ENCODE results near the gene RTBDN. TPM values are rescaled to one million over a fixed set of nuclear protein-coding genes. Genes with fewer than 3 reads are reported as not detected.
"Not testable (repeated sequence)": the region's sequence is repeated elsewhere in the genome, so short reads cannot be mapped to it uniquely, and the experiment has no call there.

The RTBDN gene
- total RNA-seq, 4 donors from 2014 or later, result not detected

GRCh38 chr19:12859546-12859945, 25.2 kb upstream of the RTBDN start:
- no peak overlapping the region for H3K27ac ChIP-seq
- intact Hi-C loops (cut with DNase I; ENCODE audit: low total_unique reads), result no loop called here
- H3K9me3 ChIP-seq, result no peaks in the 10 kb centered on the region
- no peaks in the 10 kb centered on the region for H3K4me1 ChIP-seq
- H3K36me3 ChIP-seq, result no peaks in the 10 kb centered on the region
- H3K4me3 ChIP-seq, result no peak overlapping the region
- 54 to 76% methylated on average over 3 to 7 of the region's 7 CpGs for WGBS, 2 donors (ENCODE audit: low coverage in 1 of 2)
- DNase-seq, result no peak
- in situ Hi-C loops (cut with MboI; ENCODE audit: low pct_ligation_motif_present in 1 of 4, low pct_unique_long_range_greater_than_20kb in 1 of 4, low sequenced_read_pairs in 3 of 4), result no loop called here
- TF ChIP-seq, protein P1, sequence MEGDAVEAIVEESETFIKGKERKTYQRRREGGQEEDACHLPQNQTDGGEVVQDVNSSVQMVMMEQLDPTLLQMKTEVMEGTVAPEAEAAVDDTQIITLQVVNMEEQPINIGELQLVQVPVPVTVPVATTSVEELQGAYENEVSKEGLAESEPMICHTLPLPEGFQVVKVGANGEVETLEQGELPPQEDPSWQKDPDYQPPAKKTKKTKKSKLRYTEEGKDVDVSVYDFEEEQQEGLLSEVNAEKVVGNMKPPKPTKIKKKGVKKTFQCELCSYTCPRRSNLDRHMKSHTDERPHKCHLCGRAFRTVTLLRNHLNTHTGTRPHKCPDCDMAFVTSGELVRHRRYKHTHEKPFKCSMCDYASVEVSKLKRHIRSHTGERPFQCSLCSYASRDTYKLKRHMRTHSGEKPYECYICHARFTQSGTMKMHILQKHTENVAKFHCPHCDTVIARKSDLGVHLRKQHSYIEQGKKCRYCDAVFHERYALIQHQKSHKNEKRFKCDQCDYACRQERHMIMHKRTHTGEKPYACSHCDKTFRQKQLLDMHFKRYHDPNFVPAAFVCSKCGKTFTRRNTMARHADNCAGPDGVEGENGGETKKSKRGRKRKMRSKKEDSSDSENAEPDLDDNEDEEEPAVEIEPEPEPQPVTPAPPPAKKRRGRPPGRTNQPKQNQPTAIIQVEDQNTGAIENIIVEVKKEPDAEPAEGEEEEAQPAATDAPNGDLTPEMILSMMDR (IDR thresholded peaks at IDR 0.05), result no peak
- no peak for TF ChIP-seq POLR2AphosphoS5 (IDR thresholded peaks at IDR 0.05)
- no peak for TF ChIP-seq EP300 (IDR thresholded peaks at IDR 0.05; ENCODE audit: low read depth)
- TF ChIP-seq POLR2A (IDR thresholded peaks at IDR 0.05), result no peak
- no peaks in the 10 kb centered on the region for H3K27me3 ChIP-seq

- Histone ChIP-seq H3K27ac (no peak overlapping the region), H3K27me3 (no peaks in the 10 kb centered on the region), H3K4me1 (no peaks in the 10 kb centered on the region), H3K9me3 (no peaks in the 10 kb centered on the region), H3K36me3 (no peaks in the 10 kb centered on the region), H3K4me3 (no peak overlapping the region)
- TF ChIP-seq, protein P1 (IDR thresholded peaks at IDR 0.05), result no peak
- no peak for TF ChIP-seq POLR2A (IDR thresholded peaks at IDR 0.05)
- TF ChIP-seq EP300 (IDR thresholded peaks at IDR 0.05; ENCODE audit: low read depth), result no peak
- no peak for TF ChIP-seq POLR2AphosphoS5 (IDR thresholded peaks at IDR 0.05)
- in situ Hi-C loops (cut with MboI; ENCODE audit: low pct_ligation_motif_present in 1 of 4, low pct_unique_long_range_greater_than_20kb in 1 of 4, low sequenced_read_pairs in 3 of 4) (no loop called here), intact Hi-C loops (cut with DNase I; ENCODE audit: low total_unique reads) (no loop called here)
- no peak for DNase-seq
- WGBS, 2 donors (ENCODE audit: low coverage in 1 of 2), result 94% methylated on average over 35 of the region's 35 CpGs; no CpG with 5 or more reads in 1 of the 2 donors
Observed at GRCh38 chr19:12858041-12858928, 23.9 kb upstream of the RTBDN start.

DNA sequence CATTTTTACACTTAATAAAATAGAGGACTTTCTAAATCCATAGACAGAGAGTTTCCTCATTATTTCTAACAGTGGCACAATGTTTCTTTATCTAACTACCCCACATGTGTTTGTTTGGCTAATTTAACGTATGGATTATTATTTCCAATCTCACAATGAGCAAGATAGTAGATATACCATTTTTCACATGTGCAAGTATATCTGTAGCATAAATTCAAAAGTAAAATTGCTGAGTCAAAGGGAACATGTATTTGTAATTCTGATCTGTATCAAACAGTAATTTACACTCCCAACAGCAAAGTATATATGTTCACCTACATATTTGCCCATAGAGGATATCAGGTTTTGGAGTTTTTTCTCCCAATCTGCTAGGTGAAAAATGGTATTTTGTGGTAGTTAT, 22.3 kb upstream of the RTBDN start:
- H3K27ac ChIP-seq, result no peak overlapping the region
- H3K4me3 ChIP-seq, result no peak overlapping the region
- 56 to 62% methylated on average over 1 of the region's 1 CpG for WGBS, 2 donors (ENCODE audit: low coverage in 1 of 2)
- no peaks in the 10 kb centered on the region for H3K9me3 ChIP-seq
- TF ChIP-seq POLR2A (IDR thresholded peaks at IDR 0.05) (no peak), EP300 (IDR thresholded peaks at IDR 0.05; ENCODE audit: low read depth) (no peak), POLR2AphosphoS5 (IDR thresholded peaks at IDR 0.05) (no peak)
- TF ChIP-seq, protein P1 (IDR thresholded peaks at IDR 0.05), result no peak
- in situ Hi-C loops (cut with MboI; ENCODE audit: low pct_ligation_motif_present in 1 of 4, low pct_unique_long_range_greater_than_20kb in 1 of 4, low sequenced_read_pairs in 3 of 4), result no loop called here
- DNase-seq, result no peak
- H3K36me3 ChIP-seq, result no peaks in the 10 kb centered on the region
- intact Hi-C loops (cut with DNase I; ENCODE audit: low total_unique reads), result no loop called here
- no peaks in the 10 kb centered on the region for H3K4me1 ChIP-seq
- no peaks in the 10 kb centered on the region for H3K27me3 ChIP-seq

DNA sequence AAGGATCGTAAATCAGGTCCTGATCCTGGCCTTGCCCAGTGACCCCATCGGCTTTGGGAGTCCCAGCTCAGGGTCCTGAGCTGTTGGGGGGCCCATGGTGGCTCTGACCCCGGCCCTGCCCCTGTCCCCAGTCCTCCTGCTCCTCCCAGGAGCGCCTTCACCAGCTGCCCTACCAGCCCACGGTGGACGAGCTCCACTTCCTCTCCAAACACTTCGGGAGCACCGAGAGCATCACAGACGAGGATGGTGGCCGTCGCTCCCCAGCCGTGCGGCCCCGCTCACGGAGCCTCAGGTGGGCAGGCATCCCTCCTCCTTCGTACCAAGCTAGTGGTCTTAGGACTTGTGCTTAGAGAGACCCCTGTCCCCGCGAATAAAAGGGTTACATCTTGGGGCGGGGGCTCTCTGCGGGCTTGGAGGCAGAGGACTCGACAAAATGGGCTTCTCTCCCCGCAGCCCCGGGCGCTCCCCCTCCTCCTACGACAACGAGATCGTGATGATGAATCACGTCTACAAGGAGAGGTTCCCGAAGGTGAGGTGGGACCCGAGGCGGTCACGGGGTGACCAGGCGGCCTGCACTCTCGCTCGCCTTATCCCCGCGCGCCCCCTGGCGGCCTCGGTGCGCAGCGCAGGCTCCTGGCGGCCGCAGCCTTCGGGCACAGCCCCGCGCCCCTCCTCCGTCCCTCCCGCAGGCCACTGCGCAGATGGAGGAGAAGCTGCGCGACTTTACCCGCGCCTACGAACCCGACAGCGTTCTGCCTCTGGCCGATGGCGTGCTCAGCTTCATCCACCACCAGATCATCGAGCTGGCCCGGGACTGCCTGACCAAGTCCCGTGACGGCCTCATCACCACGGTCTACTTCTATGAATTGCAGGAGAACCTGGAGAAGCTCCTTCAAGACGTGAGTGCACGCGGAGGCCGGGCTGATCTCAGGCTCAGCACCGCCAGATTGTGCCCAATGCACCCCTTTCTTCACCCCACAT, 13.1 kb upstream of the RTBDN start:
- H3K36me3 ChIP-seq, result no peaks in the 10 kb centered on the region
- WGBS, 2 donors (ENCODE audit: low coverage in 1 of 2), result 15% methylated on average over 52 of the region's 69 CpGs; no CpG with 5 or more reads in 1 of the 2 donors
- intact Hi-C loops (cut with DNase I; ENCODE audit: low total_unique reads) (no loop called here), in situ Hi-C loops (cut with MboI; ENCODE audit: low pct_ligation_motif_present in 1 of 4, low pct_unique_long_range_greater_than_20kb in 1 of 4, low sequenced_read_pairs in 3 of 4) (loop anchor here (5.0 to 10.0 kb wide), 3 partner anchors 83 to 93 kb away; partner anchors contain the start of gene BEST2 (in 1 of the 4))
- no peaks in the 10 kb centered on the region for H3K9me3 ChIP-seq
- peak overlapping the region in 1 of 4 donors; percentile 28 for H3K4me3 ChIP-seq
- peaks cover 60% of the 10 kb centered on the region for H3K27me3 ChIP-seq
- peaks cover 0 to 10% (median 9%) of the 10 kb centered on the region in 4 donors for H3K4me1 ChIP-seq
- peak; percentile 88 for DNase-seq
- TF ChIP-seq, protein P1 (IDR thresholded peaks at IDR 0.05), result peak; percentile 94 to 100 (median 99)
- TF ChIP-seq EP300 (IDR thresholded peaks at IDR 0.05; ENCODE audit: low read depth) (no peak), POLR2AphosphoS5 (IDR thresholded peaks at IDR 0.05) (peak in 1 of 3 donors; percentile 30)
- no peak overlapping the region for H3K27ac ChIP-seq

DNA sequence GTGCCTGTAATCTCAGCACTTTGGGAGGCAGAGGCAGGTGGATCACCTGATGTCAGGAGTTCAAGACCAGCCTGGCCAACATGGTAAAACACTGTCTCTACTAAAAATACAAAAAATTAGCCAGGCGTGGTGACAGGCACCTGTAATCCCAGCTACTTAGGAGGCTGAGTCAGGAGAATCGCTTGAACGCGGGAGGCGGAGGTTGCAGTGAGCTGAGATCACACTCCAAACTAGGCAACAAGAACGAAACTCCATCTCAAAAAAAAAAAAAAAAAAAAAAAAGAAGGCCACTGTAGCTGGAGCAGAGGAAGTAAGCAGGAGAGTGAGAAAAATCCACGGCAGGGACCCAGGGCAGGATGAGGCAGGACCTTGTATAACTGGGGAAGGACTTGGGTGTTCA, 12.2 kb upstream of the RTBDN start:
- H3K36me3 ChIP-seq; intact Hi-C loops (cut with DNase I; ENCODE audit: low total_unique reads); H3K9me3 ChIP-seq; H3K4me3 ChIP-seq; H3K27ac ChIP-seq; DNase-seq: not testable (repeated sequence)
- 20 to 81% methylated on average over 1 to 7 of the region's 7 CpGs for WGBS, 2 donors (ENCODE audit: low coverage in 1 of 2)
- Histone ChIP-seq H3K27me3 (peaks cover 68% of the 10 kb centered on the region), H3K4me1 (peaks cover 0 to 12% (median 9%) of the 10 kb centered on the region in 4 donors)
- in situ Hi-C loops (cut with MboI; ENCODE audit: low pct_ligation_motif_present in 1 of 4, low pct_unique_long_range_greater_than_20kb in 1 of 4, low sequenced_read_pairs in 3 of 4), result loop anchor here (5.0 to 10.0 kb wide), 3 partner anchors 82 to 92 kb away; partner anchors contain the start of gene BEST2 (in 1 of the 4)

Data from transverse colon (tissue), 4 donors.